Measurements from ENCODE around the gene REN.

The REN gene

GRCh38 chr1:204106825-204107224, 59.3 kb downstream of the REN start:
- no peak for DNase-seq

- no peak for DNase-seq
Measured at GRCh38 chr1:204105131-204105515, 61.0 kb downstream of the REN start.
